Measurements from ENCODE around the gene PTGDS.
A peak's percentile ranks its signal among the peaks of the same experiment; 100 is the strongest.

PTGDS gene

GRCh38 chr9:136943291-136944211 lies 33.8 kb upstream of the PTGDS start:
- peak; percentile 42 for ATAC-seq

DNA sequence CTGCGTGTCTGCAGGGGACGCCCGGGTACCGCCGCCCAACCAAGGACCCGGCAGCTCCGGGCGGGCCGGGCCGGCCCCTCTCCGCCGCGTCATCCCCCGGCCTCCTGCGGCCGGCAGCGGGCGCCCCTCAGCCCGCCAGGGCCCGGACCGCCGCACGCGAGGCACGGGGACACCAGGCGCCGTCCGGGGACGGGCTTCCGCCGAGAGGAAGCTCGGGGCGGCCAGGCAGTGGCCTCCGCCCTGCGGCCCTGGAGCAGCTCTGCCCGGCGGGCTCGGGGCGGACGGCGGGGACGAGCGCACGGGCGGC lies 33.1 kb upstream of the PTGDS start:
- ATAC-seq = peak; percentile 48

More at GRCh38 chr9:136943291-136944211, 33.8 kb upstream of the PTGDS start:
- TF ChIP-seq SNAI2 (CRISPR knock-in tag; IDR thresholded peaks at IDR 0.05) (no peak), ZNF565 (CRISPR knock-in tag; conservative IDR thresholded peaks at IDR 0.05; ENCODE audit: low read depth) (no peak), CSRNP3 (CRISPR knock-in tag; IDR thresholded peaks at IDR 0.05) (no peak)

More for the DNA sequence above, 33.1 kb upstream of the PTGDS start:
- TF ChIP-seq TSHZ2 (CRISPR knock-in tag; IDR thresholded peaks at IDR 0.05) = no peak
- no peak for TF ChIP-seq CSRNP3 (CRISPR knock-in tag; IDR thresholded peaks at IDR 0.05)
- TF ChIP-seq, protein P1, sequence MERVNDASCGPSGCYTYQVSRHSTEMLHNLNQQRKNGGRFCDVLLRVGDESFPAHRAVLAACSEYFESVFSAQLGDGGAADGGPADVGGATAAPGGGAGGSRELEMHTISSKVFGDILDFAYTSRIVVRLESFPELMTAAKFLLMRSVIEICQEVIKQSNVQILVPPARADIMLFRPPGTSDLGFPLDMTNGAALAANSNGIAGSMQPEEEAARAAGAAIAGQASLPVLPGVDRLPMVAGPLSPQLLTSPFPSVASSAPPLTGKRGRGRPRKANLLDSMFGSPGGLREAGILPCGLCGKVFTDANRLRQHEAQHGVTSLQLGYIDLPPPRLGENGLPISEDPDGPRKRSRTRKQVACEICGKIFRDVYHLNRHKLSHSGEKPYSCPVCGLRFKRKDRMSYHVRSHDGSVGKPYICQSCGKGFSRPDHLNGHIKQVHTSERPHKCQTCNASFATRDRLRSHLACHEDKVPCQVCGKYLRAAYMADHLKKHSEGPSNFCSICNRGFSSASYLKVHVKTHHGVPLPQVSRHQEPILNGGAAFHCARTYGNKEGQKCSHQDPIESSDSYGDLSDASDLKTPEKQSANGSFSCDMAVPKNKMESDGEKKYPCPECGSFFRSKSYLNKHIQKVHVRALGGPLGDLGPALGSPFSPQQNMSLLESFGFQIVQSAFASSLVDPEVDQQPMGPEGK (CRISPR knock-in tag; IDR thresholded peaks at IDR 0.05; ENCODE audit: borderline replicate concordance) = no peak
- no peak for TF ChIP-seq ESRRG (CRISPR knock-in tag; IDR thresholded peaks at IDR 0.05)
- TF ChIP-seq POU6F1 (CRISPR knock-in tag; IDR thresholded peaks at IDR 0.05; ENCODE audit: borderline replicate concordance, low read depth) = no peak
- no peak for TF ChIP-seq SNAI2 (CRISPR knock-in tag; IDR thresholded peaks at IDR 0.05)
- TF ChIP-seq RARB (CRISPR knock-in tag; IDR thresholded peaks at IDR 0.05) = no peak
- no peak for TF ChIP-seq PPARA (CRISPR knock-in tag; IDR thresholded peaks at IDR 0.05; ENCODE audit: borderline replicate concordance)
- TF ChIP-seq, protein P2, sequence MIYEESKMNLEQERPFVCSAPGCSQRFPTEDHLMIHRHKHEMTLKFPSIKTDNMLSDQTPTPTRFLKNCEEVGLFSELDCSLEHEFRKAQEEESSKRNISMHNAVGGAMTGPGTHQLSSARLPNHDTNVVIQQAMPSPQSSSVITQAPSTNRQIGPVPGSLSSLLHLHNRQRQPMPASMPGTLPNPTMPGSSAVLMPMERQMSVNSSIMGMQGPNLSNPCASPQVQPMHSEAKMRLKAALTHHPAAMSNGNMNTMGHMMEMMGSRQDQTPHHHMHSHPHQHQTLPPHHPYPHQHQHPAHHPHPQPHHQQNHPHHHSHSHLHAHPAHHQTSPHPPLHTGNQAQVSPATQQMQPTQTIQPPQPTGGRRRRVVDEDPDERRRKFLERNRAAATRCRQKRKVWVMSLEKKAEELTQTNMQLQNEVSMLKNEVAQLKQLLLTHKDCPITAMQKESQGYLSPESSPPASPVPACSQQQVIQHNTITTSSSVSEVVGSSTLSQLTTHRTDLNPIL (CRISPR knock-in tag; IDR thresholded peaks at IDR 0.05; ENCODE audit: low read depth) = no peak
- TF ChIP-seq ISL1 (CRISPR knock-in tag; IDR thresholded peaks at IDR 0.05) = no peak
- TF ChIP-seq BACH2 (CRISPR knock-in tag; IDR thresholded peaks at IDR 0.05; ENCODE audit: borderline replicate concordance) = no peak
- no peak for TF ChIP-seq ZNF70 (CRISPR knock-in tag; IDR thresholded peaks at IDR 0.05)
- TF ChIP-seq CSDC2 (CRISPR knock-in tag; IDR thresholded peaks at IDR 0.05) = no peak
- TF ChIP-seq ARNTL (CRISPR knock-in tag; IDR thresholded peaks at IDR 0.05; ENCODE audit: borderline replicate concordance, low read depth) = no peak

Data from SK-N-SH treated with all-trans-retinoic acid at 6 μM for 48 hours (cell line).